DND-41 (cell line): ENCODE data around the gene LRRC56.

ENCODE experiments used
- EZH2 ChIP-seq: IDR thresholded peaks from 3 replicates; pipeline ENCODE4 v1.6.1; 2012; ENCODE audit warnings: borderline replicate concordance, low read depth, mild to moderate bottlenecking, moderate library complexity, low read length, inconsistent platforms; ENCODE audit not compliant: severe bottlenecking
- TF ChIP-seq, protein P1 (sequence below): IDR thresholded peaks from 2 replicates; pipeline ENCODE4 v1.5.1; 2012; ENCODE audit warnings: borderline replicate concordance, low read length, moderate library complexity, mild to moderate bottlenecking; ENCODE audit not compliant: poor library complexity, severe bottlenecking; ENCODE audit errors: extremely low read depth

DNA sequence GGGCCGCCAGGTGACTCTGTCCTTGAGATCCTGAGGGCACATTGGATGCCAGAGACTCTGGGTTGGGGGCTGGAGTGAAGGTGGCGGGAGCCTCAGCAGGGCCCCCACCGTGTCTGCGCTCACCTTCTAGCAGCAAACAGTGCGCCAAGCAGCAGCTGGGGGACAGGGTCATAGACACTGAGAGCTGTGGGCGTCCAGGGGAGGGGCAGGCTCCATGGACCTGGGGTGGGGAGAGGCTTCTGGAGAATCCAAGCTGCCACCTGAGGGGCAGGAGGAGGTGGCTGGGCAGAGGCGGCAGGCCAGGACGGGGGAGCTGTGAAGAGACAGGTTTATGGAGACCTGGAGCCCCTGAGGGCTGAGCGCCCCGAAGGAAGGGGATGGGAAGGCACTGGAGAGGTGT is 47.0 kb downstream of the LRRC56 start:
- TF ChIP-seq, protein P1, sequence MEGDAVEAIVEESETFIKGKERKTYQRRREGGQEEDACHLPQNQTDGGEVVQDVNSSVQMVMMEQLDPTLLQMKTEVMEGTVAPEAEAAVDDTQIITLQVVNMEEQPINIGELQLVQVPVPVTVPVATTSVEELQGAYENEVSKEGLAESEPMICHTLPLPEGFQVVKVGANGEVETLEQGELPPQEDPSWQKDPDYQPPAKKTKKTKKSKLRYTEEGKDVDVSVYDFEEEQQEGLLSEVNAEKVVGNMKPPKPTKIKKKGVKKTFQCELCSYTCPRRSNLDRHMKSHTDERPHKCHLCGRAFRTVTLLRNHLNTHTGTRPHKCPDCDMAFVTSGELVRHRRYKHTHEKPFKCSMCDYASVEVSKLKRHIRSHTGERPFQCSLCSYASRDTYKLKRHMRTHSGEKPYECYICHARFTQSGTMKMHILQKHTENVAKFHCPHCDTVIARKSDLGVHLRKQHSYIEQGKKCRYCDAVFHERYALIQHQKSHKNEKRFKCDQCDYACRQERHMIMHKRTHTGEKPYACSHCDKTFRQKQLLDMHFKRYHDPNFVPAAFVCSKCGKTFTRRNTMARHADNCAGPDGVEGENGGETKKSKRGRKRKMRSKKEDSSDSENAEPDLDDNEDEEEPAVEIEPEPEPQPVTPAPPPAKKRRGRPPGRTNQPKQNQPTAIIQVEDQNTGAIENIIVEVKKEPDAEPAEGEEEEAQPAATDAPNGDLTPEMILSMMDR = no peak
- no peak for TF ChIP-seq EZH2
